GM10847 (cell line): ENCODE measurements around the gene ONECUT3.

Source experiments
- POLR2A ChIP-seq: IDR thresholded peaks from 2 replicates; pipeline ENCODE4 v1.6.1; 2011; ENCODE audit not compliant: insufficient read length; ENCODE audit errors: extremely low read depth

ONECUT3 gene

DNA sequence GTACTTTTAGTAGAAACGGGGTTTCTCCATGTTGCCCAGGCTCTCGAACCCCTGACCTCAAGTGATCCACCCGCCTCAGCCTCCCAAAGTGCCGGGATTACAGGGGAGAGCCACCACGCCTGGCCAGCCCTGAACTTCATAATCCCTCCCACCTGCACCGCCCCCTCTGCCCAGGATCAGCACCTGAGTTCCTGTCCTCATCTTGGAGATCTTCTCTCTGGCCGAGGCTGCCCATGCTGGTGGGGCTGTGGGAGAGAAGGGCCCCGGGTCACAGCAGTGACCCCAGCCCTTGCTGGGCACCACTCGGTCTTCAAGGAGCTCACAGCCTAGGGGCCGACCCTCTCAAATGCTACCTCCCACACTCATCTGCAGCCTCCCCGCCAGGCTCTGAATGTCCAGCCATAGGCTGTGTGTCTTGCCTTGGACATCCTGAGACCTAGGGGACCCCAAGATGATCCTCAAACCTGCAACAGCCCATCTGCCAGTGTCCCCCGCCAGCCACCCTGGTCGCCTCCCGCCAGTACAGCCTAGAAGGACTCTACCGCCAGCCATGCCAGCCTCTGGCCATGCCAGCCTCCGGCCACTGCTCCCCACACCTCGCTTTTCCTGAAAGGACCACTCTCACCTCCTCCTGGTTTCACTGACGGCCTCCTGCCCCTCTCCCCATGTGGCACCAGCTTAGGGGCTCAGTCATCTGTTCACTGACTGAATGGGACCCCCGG is 57.3 kb downstream of the ONECUT3 start:
- TF ChIP-seq POLR2A, result no peak

DNA sequence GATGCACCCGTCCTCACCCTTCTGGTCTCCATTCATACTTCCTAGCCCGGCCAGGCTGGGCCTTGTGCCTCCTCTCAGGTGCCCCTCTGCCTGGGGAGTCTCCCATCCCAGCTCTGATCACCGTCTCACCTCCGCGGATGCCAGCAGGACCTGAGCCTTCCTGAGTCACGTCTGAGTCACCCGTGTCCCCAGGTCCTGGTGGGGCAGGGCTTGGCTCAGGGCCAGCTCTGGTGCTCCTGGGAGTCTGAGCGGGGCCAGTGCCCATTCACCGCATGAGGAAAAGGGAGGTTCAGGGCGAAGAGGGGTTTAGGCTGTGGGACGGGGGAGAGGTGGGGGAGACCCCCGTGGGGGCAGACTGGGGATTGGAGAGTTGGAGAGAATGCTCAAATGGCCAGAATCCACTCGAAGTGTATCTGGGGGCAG is 58.2 kb downstream of the ONECUT3 start:
- no peak for TF ChIP-seq POLR2A

DNA sequence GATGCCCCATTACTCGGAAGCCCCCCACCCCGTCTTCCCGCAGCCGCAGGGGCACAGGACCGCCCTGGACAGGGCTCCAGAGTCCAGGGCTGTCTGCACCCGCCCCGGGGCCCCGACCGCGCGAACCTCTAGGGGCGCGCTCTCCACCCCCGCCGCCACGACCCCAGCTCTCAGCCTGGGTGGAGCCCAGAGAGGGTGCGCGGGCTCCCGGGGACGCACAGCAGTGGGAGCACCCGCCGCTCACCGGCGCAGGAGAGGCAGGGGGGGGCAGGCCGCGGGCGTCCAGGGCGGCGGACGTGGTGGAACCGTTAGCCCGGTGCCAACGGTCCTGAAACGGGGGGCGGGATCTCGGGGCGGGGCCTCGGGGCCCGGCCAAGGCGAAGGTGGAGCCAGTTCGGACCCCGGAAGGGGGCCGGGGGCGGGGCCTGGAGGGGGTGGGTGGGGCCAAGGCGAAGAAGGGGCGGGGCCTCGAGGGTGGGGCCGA is 58.7 kb downstream of the ONECUT3 start, which contains the start of gene ATP8B3:
Gene ATP8B3, minus strand, starts transcription at position 335 of the 484 bp plus-strand sequence. CDS start 540 bp downstream, outside the sequence.
- TF ChIP-seq POLR2A, result peak; percentile 28

DNA sequence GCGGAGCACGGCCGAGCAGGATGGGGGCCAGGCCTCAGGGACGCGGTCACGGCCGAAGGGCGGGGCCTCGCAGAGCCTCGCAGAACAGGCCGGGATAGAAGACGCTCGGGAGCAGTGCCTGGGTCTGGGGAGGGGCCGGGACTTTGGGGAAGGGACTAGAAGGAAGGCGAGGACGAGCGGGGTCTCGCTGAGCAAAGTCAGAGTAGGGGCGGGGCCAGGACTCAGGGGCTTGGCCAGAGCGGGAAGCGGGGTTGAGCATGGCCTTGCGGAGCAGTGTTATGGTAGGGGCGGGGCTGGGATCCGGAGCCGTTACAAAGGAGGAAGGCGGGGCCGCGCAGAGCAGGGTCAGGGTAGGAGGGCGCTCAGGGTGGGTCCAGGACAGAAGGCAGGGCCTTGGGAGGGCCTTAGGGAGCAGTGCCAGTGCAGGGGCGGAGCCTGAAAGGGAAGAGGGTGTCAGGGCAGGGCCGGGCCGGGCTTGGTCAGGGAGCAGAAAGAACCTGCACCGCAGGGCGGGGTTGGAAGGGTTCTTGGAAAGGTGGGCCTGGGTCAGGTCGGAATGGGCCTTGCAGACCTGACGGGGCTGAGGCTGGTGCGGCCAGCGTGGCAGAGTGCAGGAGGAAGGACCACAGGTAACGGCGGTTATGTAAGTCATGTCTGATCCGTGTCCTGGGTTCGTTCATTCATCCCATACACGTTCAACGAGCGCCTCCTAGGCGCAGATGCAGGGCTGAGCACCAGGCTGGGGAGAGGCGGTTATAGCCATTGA is 59.3 kb downstream of the ONECUT3 start:
- no peak for TF ChIP-seq POLR2A

DNA sequence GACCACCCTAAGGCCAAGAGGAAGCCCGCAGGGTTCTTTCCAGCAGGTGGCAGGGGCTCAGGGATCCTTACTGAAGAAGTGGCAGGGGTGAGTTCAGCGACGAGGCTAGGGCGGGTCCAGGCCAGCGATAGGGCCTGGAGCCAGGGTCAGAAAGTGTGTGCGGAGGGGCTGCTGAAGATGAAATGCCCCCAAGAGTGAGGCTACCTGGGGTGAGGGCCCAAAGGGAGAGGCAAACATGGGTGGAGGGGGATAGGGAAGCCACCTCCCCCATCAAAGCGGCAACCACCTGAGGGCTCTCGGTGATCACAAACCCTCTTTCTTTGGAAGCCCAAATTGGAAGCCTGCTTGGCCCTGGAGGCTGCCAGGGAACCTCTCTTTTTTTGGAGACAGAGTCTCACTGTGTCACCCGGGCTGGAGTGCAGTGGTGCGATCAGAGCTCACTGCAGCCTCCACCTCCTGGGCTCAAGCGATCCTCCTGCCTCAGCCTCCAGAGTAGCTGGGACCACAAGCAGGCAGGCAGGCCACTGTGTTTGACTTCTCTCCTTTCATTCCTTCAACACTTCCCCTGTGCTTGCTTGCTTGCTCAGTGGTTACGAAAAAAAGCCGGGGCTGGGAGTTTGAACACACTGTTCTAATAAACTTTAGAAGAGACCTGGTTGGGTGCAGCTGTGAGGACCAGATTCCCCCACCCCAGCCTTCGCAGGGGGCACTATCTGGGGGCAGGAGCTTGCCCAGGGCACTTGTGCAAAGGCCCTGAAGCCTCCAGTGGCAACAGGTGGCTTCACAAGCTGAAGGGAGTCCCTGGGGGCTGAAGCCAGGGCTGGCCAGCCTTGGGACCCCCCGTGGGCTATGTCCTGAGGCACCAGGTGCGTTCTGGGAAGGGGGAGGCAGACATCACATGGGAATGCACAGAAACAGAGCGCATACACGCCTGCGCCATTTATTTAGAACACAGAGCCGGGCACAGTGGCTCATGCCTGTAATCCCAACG is 60.2 kb downstream of the ONECUT3 start:
- TF ChIP-seq POLR2A, result no peak

- no peak for TF ChIP-seq POLR2A
Measured at GRCh38 chr19:1814391-1814790, 61.1 kb downstream of the ONECUT3 start.

DNA sequence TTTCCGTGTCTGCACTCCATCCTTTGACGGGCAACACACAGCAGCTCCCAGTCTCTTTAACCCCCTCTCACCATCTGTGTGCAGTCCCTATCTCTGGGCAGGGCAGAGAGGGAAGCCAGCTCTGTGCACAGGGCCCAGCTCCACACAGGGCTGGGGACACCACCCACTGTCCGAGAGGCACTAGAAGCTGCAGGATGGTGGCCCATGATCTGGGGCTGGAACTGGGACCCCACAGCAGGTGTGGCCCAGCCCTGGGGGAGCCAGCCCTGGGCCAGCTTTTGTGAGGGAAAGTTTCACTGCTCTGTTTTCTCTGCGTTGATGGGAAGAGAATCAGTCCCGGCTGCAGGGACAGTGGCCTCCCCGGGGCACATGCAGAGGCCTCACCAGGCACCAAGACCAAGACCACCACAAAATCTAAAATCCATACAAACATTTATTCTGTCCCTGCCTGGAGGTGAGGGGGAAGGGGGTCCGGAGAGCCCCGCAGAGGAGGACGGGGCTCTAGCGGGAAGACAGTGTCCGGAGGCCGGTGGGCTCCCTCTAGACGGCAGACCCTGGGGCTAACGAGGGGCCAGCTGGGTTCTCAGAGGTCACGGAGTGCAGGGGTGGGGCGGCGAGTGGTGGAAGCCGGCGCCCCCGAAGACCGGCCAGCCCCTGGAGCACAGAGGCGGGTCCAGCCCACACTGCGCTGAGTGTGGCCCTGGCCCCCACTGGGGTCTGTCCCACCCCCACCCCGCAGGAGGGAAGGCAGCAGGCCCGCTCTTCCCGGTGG is 61.7 kb downstream of the ONECUT3 start:
- no peak for TF ChIP-seq POLR2A

DNA sequence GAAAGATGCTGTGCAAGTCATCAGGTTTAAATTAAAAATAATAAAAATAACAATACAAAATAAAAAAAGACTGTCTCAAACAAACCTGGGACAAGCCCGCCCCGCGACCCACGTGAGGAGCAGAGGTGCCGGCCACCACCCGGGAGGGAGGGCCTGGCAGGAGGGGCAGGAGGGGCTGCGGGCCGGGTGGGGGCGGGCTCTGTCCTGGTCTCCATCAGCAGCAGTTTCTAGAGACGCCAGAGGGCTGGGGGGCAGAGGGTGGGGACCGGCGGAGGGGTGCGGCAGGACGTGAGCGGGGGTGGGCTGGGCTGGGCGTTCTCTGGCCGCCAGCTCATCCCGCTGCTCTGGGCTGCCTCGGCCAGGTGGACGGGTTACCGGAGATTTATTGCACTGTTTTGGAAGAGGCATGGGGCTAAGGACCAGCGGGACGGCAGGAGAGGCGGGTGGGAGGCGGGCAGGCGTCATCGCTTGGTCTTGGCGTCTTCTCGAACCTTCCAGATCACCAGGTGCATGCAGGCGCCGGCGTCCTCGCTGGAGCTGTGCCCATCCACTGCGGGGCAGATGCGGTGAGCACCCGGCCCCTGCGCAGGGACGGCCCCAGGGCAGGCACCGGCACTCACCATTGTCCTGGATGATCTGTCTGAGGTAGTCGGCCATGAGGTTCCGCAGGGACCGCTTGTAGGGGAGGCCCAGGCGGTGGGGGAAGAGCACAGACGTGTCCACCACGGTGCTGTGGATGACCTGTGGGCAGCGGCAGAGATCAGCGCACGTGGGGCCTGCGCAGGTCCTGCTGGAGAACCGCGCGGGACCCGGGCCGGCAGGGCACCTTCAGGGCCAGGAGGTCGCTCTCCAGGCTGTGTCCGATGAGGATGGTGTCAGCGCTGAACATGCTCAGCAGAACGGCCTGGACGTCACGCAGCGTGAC is 62.6 kb downstream of the ONECUT3 start:
- TF ChIP-seq POLR2A, result no peak

- TF ChIP-seq POLR2A, result no peak
Measured at GRCh38 chr19:1816530-1817298, 63.4 kb downstream of the ONECUT3 start.

- no peak for TF ChIP-seq POLR2A
Measured at GRCh38 chr19:1817553-1818179, 64.4 kb downstream of the ONECUT3 start.

- no peak for TF ChIP-seq POLR2A
Measured at GRCh38 chr19:1818549-1819195, 65.4 kb downstream of the ONECUT3 start.
